HL-60/S4 treated with phorbol 12-myristate 13-acetate at 8.2 ng/mL for 4 days and 3 days (cell line): ENCODE results near the gene PUM2.

Source experiments
- in situ Hi-C: fragments of 300-500 bp; cut with MboI; formaldehyde crosslinking; loops from 2 replicates; pipeline ENCODE4 v1.15.0; 2022; ENCODE audit warnings: low sequenced_read_pairs

Gene PUM2

GRCh38 chr2:20349513-20349921 lies 1.1 kb downstream of the PUM2 start:
- in situ Hi-C loops = no loop called here

- in situ Hi-C loops = no loop called here
These were observed 2.1 kb downstream of the PUM2 start for GRCh38 chr2:20348542-20348941.

DNA sequence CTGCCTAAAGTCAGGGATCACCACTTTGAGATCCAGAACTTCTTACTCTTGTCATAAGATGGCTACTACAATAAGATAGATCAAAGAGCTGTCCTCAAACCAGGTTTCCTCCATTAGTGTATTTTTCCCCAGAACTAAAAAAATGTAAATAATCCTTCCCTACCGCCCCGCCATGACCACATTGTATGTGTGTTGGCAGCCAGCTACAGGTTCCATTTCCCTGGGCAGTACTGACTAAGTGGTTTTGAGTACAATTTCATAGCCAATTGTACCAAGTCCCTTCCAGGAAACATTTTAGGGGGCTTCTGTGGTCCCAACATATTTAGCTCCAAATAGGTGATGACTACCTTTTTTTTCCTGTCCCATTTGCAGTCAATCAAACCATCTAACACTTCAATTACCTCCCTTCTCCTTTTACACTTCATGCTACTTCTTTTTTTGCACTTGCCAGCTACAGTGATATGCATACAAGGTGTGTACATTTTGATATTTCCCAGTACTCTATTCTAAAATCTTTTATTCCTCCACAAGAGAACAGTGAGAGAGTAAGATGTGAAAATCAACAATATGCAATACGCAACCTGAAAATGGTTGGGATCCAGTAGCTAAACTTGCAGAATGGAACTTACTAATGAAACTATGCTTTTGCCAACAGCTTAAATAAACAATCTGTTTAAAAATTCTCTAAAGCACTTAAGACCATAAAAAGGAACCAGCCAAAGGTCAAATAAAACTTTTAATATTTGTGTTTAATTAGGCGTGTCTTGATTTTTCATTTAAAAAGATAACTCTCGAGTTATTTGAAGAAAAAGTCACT lies 3.9 kb downstream of the PUM2 start:
- in situ Hi-C loops = no loop called here

DNA sequence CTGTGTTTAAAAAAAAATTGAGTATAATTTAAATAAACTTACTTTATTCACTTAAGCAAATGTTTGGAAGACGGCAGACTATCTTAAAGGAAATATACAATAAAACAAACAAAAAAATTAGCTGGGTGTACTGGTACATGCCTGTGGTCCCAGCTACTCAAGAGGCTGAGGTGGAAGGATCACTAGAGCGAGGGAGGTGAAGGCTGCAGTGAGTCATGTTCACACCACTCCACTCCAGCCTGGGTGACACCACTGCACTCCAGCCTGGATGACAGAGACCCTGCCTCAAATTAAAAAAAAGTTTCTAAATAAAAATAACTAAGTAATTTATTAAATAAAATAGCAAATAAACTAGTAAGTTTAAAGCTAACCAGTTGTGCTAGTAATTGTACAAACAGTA lies 7.5 kb downstream of the PUM2 start:
- in situ Hi-C loops = no loop called here

GRCh38 chr2:20339012-20339411 lies 11.6 kb downstream of the PUM2 start:
- in situ Hi-C loops = no loop called here

- in situ Hi-C loops = no loop called here
These were observed 15.9 kb downstream of the PUM2 start for GRCh38 chr2:20334605-20335203.

- in situ Hi-C loops = no loop called here
These were observed 16.9 kb downstream of the PUM2 start for GRCh38 chr2:20333738-20334137.

DNA sequence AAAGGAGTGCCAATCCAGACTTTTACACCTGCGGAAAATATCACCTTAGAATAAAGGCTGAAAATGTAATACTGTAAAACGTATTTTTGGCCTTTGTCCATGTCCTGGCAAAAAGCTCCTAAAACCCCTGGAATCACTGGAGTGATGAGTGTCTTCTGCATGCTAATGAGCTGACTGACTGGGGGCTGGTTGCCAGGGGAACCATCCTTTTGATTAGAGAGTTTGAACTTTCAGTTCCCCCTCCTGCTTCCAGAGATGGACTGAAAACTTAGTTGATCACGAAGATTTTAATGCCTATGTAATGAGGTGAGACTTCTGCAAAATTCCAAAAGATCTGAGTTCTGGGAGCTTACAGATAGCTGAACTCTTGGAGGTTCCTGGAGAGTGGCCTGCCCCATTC lies 20.5 kb downstream of the PUM2 start:
- in situ Hi-C loops = no loop called here

GRCh38 chr2:20327370-20327769 lies 23.3 kb downstream of the PUM2 start:
- in situ Hi-C loops = no loop called here

- in situ Hi-C loops = no loop called here
These were observed 24.4 kb downstream of the PUM2 start for GRCh38 chr2:20326163-20326780.

DNA sequence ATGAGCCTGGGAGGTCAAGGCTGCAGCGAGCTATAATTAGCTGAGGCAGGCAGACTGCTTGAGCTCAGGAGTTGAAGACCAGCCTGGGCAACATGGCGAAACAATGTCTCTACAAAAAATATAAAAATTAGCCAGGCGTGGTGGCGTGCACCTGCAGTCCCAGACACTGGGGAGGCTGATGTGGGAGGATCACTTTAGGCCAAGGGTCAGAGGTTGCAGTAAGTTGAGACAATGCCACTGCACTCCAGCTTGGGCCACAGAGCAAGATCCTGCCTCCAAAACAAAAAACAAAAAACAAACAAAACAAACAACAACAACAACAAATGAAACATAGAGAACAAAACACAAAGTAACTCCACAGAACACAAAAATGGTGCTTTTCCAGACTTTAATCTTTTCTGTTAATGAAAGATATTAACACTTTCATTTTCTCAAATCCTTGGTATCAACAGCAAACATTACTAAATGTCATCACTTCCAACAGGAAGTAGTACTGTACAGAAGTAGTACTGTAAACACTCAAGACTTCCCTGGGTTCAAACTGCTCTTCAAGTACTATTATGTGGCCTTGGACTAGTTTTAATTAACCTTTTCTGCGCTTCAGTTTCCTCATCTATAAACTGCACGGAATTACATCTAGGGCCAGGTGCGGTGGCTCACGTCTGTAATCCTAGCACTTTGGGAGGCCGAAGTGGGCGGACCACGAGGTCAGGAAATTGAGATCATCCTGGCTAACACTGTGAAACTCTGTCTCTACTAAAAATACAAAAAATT lies 27.9 kb downstream of the PUM2 start:
- in situ Hi-C loops = no loop called here

DNA sequence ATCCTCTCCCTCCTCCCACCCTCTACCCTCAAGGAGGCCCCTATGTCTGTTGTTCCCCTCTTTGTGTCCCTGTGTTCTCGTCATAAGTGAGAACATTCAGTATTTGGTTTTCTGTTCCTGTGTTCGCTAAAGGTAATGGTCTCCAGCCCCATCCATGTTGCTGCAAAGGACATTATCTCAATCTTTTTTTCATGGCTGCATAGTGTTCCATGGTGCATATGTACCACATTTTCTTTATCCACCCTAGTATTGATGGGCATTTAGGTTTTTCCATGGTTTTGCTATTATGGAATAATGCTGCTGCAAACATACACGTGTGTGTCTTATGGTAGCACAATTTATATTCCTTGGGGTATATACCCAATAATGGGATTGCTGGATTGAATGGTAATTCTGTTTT lies 33.0 kb downstream of the PUM2 start:
- in situ Hi-C loops = no loop called here

DNA sequence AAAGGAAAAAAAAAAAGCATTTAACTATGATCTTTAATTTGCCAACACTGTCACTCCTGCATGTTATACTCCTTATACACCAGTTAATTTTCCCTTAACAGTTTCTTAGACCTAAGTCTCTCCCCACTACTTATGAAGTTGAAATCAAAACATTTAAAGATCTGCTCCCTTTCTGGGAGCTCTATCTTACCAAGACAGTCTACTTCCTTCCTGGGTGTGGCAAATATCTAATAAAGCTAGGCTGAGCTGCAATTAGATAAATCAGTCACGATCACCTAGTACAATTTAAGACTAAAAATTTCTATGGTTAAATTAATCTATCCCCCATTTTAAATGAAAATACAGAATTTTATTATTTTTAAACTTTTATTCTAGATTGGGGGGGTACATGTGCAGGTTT lies 33.4 kb downstream of the PUM2 start:
- in situ Hi-C loops = no loop called here

DNA sequence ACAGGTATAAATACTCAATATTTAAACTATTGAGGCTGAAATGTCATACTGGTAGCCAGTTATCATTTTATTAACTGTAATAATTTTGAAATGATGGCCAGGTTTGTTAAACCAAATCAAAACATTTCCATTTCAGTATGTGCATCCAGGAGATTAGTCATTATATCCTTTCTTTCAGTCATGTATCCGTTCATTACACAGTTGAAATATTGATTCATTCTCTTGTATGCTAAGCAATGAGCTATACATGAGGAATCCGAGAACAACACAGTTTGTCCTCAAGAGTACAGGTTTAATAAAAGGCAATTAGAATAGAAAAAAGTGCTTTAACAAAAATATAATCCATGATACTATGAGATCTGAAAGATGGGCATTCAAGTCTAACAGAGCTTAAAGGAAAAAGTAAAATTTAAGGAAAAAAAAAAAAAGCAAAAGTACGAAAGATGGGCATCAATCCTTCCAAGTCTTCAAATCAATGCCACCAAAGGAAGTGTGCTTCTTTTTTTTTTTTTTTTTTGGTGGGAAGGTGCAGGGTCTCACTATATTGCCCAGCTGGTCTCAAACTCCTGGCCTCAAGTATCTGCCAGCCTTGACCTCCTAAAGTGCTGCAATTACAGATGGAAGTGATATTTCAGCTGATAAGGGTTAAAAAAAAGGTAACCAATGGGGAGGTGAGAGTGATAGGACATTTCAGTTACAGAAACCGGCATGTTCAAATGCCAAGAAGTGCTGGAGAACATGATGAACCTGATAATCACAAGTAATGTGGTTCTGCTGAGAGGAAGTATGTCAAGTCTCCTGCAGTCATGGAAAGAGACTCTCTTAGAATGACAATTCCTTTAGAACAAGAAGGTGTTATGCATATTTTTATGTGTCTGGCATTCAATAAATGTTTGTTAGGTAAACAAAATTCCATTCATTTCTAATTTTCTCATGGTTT lies 35.8 kb downstream of the PUM2 start:
- in situ Hi-C loops = no loop called here

DNA sequence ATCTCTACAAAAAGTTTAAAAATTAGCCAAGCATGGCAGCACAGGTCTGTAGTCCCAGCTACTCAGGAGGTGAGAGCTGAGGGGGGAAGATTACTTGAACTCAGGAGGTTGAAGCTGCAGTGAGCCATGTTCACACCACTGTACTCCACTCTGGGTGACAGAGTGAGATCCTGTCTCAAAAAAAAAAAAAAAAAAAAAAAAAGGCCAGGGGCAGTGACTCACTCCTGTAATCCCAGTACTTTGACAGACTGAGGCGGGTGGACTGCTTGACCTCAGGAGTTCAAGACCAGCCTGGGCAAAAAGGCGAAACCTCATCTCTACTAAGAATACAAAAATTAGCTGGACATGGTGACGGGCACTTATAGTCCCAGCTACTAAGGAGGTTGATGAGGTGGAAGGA lies 37.0 kb downstream of the PUM2 start:
- in situ Hi-C loops = no loop called here

GRCh38 chr2:20309001-20309400 lies 41.6 kb downstream of the PUM2 start:
- in situ Hi-C loops = no loop called here

GRCh38 chr2:20307311-20307710 lies 43.3 kb downstream of the PUM2 start:
- in situ Hi-C loops = no loop called here

DNA sequence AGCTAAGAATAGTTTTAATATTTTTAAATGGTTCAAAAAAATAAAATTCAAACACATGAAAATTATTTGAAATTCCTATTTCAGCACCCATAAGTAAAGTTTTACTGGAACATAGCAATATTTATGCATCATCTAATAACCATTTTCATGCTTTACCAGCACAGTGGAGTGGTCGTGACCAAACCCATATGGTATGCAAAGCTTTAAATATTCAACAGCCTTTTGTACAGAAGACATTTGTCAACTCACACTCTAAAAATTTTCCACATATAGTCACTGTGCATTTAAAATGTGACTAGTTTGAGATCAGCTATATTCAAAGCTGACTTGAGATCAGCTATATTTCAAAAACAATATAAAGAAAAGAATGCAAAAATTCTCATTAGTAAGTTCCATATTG lies 46.2 kb downstream of the PUM2 start:
- in situ Hi-C loops = no loop called here

- in situ Hi-C loops = no loop called here
These were observed 46.7 kb downstream of the PUM2 start for GRCh38 chr2:20303966-20304365.

- in situ Hi-C loops = no loop called here
These were observed 48.6 kb downstream of the PUM2 start for GRCh38 chr2:20302019-20302418.
